GM12878 (cell line): ENCODE results near the gene AGO4. TPM values are rescaled to one million over a fixed set of nuclear protein-coding genes. Genes with fewer than 3 reads are reported as not detected.
"Not testable (repeated sequence)": the region's sequence is repeated elsewhere in the genome, so short reads cannot be mapped to it uniquely, and the experiment has no call there.

Source experiments
- ATAC-seq: fragments of 200-7000 bp; cut with Tn5 transposase; 3 replicates; pipeline ENCODE4 v1.9.1; 2020; ENCODE audit warnings: mild to moderate bottlenecking, moderate library complexity
- BruUV-seq: library from RNA; stranded (reverse); fragments of 400-500 nt; replicated peaks from 2 replicates; lab custom pipeline; 2021; lab: Mats Ljungman, UMichigan
- CTCF ChIA-PET: fragments of 300-600 bp; sonication (Branson Sonifier 250); formaldehyde crosslinking; extraction: SDS; loops from one replicate; lab custom pipeline; 2021; ENCODE audit warnings: inconsistent platforms; lab: Yijun Ruan, JAX
- POLR2A ChIA-PET: fragments of 350-600 bp; formaldehyde crosslinking; extraction: SDS; loops from one replicate; lab custom pipeline; 2021; ENCODE audit warnings: inconsistent platforms; lab: Charles Lee
- RAD21 ChIA-PET: fragments of 300-600 bp; sonication (Branson Sonifier 250); formaldehyde crosslinking; loops from one replicate; lab custom pipeline; 2023; ENCODE audit warnings: antibody characterized with exemption; ENCODE audit not compliant: unreplicated experiment; lab: Charles Lee
- SMC1A ChIA-PET: fragments of 300-600 bp; sonication (Branson Sonifier 250); formaldehyde crosslinking; loops from one replicate; lab custom pipeline; 2023; ENCODE audit not compliant: unreplicated experiment, uncharacterized antibody; lab: Charles Lee
- DNase-seq: peaks from one replicate; pipeline ENCODE4 v3.0.0-alpha.2; 2011; ENCODE audit warnings: low read depth, low spot score
- FAIRE-seq: peaks from 3 replicates; lab custom pipeline; 2011; peaks lifted over from hg19 to GRCh38; lab: Jason Lieb, UNC
- H2AFZ ChIP-seq: 2 replicates; pipeline ENCODE4 v1.6.0; 2011; ENCODE audit warnings: low read depth, low read length, control low read depth; ENCODE audit not compliant: control insufficient read depth
- H3K27ac ChIP-seq: 2 replicates; pipeline ENCODE4 v1.5.1; 2011; ENCODE audit warnings: control low read depth; ENCODE audit not compliant: control insufficient read depth, insufficient read depth
- H3K27me3 ChIP-seq, 2 experiments: replicated peaks in 1 of 2; 2 replicates each; pipeline versions ENCODE4 v1.6.0 to v1.6.1; 2011; ENCODE audit warnings: low read length in 1 of 2; ENCODE audit not compliant: control insufficient read depth in 2 of 2, insufficient read depth in 2 of 2
- H3K36me3 ChIP-seq, 2 experiments: 2 replicates each; pipeline ENCODE4 v1.5.1; 2011; ENCODE audit warnings: low read length in 1 of 2; ENCODE audit not compliant: control insufficient read depth in 2 of 2, insufficient read depth in 2 of 2
- H3K4me1 ChIP-seq: 2 replicates; pipeline ENCODE4 v1.6.1; 2011; ENCODE audit warnings: mild to moderate bottlenecking, low read length, moderate library complexity, mixed read lengths; ENCODE audit not compliant: control insufficient read depth, insufficient read depth
- H3K4me2 ChIP-seq: 2 replicates; pipeline ENCODE4 v1.6.0; 2011; ENCODE audit warnings: control low read depth; ENCODE audit not compliant: control insufficient read depth, insufficient read depth
- H3K4me3 ChIP-seq: fragments of 200-600 bp; sonication (generic); 2 replicates; pipeline ENCODE4 v1.5.1; 2016
- H3K79me2 ChIP-seq: 2 replicates; pipeline ENCODE4 v1.6.0; 2011; ENCODE audit warnings: low read length; ENCODE audit not compliant: control insufficient read depth, insufficient read depth
- H3K9ac ChIP-seq: 2 replicates; pipeline ENCODE4 v1.8.0; 2011; ENCODE audit warnings: low read length, control low read depth, mixed read lengths; ENCODE audit not compliant: control insufficient read depth, insufficient read depth
- H3K9me3 ChIP-seq: replicated peaks from 3 replicates; pipeline ENCODE4 v1.5.1; 2011; ENCODE audit warnings: mild to moderate bottlenecking, low read length; ENCODE audit not compliant: control insufficient read depth, insufficient read depth
- H4K20me1 ChIP-seq: 2 replicates; pipeline ENCODE4 v1.6.0; 2011; ENCODE audit not compliant: control insufficient read depth, insufficient read depth
- BCLAF1 ChIP-seq: fragments of 450-650 bp; IDR thresholded peaks from 2 replicates; pipeline ENCODE4 v1.6.1; 2017; ENCODE audit warnings: antibody characterized with exemption, mild to moderate bottlenecking, moderate library complexity
- NFYA ChIP-seq: IDR thresholded peaks from 2 replicates; pipeline ENCODE4 v1.6.1; 2011; ENCODE audit warnings: low read depth, mild to moderate bottlenecking, low read length, improper control_type of control experiment, borderline replicate concordance
- PAX5 ChIP-seq: IDR thresholded peaks from 2 replicates; pipeline ENCODE4 v1.6.1; 2011; ENCODE audit warnings: low read depth, low read length, borderline replicate concordance
- POLR2A ChIP-seq: IDR thresholded peaks from 2 replicates; pipeline ENCODE4 v1.6.1; 2011; ENCODE audit warnings: low read depth, mild to moderate bottlenecking, low read length
- PRDM15 ChIP-seq: fragments of 450-650 bp; formaldehyde crosslinking; IDR thresholded peaks from 2 replicates; pipeline ENCODE4 v1.4.0; 2020; ENCODE audit warnings: mild to moderate bottlenecking, moderate library complexity
- SUPT20H ChIP-seq: IDR thresholded peaks from 2 replicates; pipeline ENCODE4 v1.6.1; 2011; ENCODE audit warnings: low read depth, mild to moderate bottlenecking, low read length, moderate library complexity, borderline replicate concordance; ENCODE audit not compliant: control insufficient read depth
- WGBS: methylation state at CpG from one replicate; pipeline ENCODE4 v1.1.6; 2016; ENCODE audit warnings: low lambda C conversion rate; ENCODE audit not compliant: insufficient replicate concordance, insufficient coverage; ENCODE audit errors: missing lambda C conversion rate; 5-methylcytosine and 5-hydroxymethylcytosine counted together
- in situ Hi-C: fragments of 300-500 bp; cut with MboI; formaldehyde crosslinking; loops from 9 replicates; pipeline ENCODE4 v1.14.3; 2018; ENCODE audit warnings: mixed read lengths
- intact Hi-C: fragments of 100-400 bp; cut with micrococcal nuclease; formaldehyde crosslinking; loops from one replicate; pipeline ENCODE4 v1.14.2; 2022; ENCODE audit not compliant: unreplicated experiment
- polyA plus RNA-seq, 11 experiments: library from polyadenylated mRNA; depleted of rRNA in 4 of 11; unstranded in 6 of 11; stranded (reverse) in 5 of 11; fragments of >200 nt; fragmentation: Nextera tagmentation in 4 of 11; fragmentation: Illumina TruSeq in 1 of 11; extraction: Ambion mirVana in 4 of 11; extraction: Trizol in 1 of 11; gene quantifications; 1 replicate in 1 of 11; 2 replicates in 10 of 11; pipeline versions ENCODE4 v1.2.1 to v1.2.3, GENCODE V29; 2011 to 2016; ENCODE audit warnings: inconsistent platforms in 2 of 11, missing spikeins in 2 of 11, low read depth in 1 of 11
- total RNA-seq, 4 experiments: library from RNA; depleted of rRNA in 3 of 4; stranded (reverse); fragments of >200 nt in 3 of 4; fragmentation: Illumina TruSeq in 1 of 4; extraction: Trizol in 1 of 4; gene quantifications; 2 replicates each; pipeline versions ENCODE4 v1.2.1 to v1.2.3, GENCODE V29; 2013 to 2021
- TF ChIP-seq, protein P1 (sequence below): IDR thresholded peaks from 2 replicates; pipeline ENCODE4 v1.6.1; 2012; ENCODE audit warnings: low read depth, low read length, improper control_type of control experiment

AGO4 gene
- total and polyA plus RNA-seq, 10 of the 15 experiments (the other 5 are each of a cell fraction or from before 2014, with no cell fraction given), result 1.2 to 7.9 (median 3.2) TPM

DNA sequence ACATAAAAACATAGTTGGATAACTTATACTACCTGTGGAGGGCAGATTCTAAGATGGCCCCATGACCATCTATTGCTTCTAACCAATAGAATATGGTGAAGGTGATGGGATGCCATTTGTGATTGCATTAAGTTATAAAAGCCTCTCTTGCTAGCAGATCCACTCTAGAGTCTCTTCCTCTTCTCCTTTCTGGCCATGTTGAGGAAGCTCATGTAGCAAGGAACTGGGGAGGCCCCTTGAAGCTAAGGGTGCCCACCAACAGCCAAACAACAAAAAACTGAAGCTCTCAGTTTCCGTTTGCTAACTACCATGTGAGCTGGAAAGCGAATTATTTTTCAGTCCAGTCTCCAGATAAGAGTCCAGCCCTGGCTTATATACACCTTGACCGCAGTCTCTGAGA lies 59.2 kb downstream of the AGO4 start (continued):
- TF ChIP-seq PRDM15 (CRISPR knock-in tag) (no peak), NFYA (no peak), POLR2A (no peak), PAX5 (no peak), BCLAF1 (no peak), SUPT20H (no peak)
- TF ChIP-seq, protein P1, sequence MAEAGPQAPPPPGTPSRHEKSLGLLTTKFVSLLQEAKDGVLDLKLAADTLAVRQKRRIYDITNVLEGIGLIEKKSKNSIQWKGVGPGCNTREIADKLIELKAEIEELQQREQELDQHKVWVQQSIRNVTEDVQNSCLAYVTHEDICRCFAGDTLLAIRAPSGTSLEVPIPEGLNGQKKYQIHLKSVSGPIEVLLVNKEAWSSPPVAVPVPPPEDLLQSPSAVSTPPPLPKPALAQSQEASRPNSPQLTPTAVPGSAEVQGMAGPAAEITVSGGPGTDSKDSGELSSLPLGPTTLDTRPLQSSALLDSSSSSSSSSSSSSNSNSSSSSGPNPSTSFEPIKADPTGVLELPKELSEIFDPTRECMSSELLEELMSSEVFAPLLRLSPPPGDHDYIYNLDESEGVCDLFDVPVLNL, result no peak

DNA sequence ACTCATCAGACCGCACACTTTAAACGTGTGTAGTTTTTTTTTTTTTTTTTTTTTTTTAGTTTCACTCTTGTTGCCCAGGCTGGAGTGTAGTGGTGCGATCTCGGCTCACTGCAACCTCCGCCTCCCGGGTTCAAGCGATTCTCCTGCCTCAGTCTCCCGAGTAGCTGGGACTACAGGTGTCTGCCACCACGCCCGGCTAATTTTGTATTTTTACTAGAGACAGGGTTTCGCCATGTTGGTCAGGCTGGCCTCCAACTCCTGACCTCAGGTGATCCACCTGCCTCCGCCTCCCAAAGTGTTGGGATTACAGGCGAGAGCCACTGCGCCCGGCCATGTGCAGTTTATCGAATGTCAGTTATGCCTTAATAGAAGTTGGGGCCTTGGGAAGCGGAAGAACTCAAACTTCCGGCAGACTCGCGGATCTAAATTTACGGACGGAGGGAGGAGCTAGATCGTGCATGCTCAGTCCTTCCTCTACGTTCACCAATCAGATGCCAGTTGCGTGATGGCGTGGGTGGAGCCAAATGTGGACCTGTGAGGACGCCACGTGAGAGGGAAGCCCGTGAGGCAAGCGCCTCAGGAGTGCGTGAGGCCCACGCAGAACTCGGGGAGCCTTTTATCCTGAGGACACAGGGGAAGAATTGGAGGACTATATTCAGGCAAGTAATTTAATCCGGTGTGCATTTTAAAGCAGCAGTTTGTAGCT lies 61.6 kb downstream of the AGO4 start:
- SMC1A ChIA-PET, result interaction anchor here (0.7 kb wide), 1 partner anchor 319 kb away, joined by 4 read pairs; no protein-coding TSS in a partner anchor
- POLR2A ChIA-PET, H3K4me1 ChIP-seq, H3K79me2 ChIP-seq, FAIRE-seq, H3K9me3 ChIP-seq, in situ Hi-C loops, H3K4me2 ChIP-seq, H3K36me3 ChIP-seq, BruUV-seq, ATAC-seq, H4K20me1 ChIP-seq, intact Hi-C loops, H3K27ac ChIP-seq, RAD21 ChIA-PET, H2AFZ ChIP-seq, H3K4me3 ChIP-seq, H3K27me3 ChIP-seq, DNase-seq, H3K9ac ChIP-seq: not testable (repeated sequence)
- CTCF ChIA-PET, result interaction anchor here (0.6 kb wide), 1 partner anchor 211 kb away, joined by 3 read pairs; no protein-coding TSS in a partner anchor
- WGBS, result 78% methylated on average over 29 of the region's 34 CpGs
